ENCODE measurements around the gene ZNF354C.

The ZNF354C gene
- long read RNA-seq, result 0 reads

GRCh38 chr5:179060116-179061008 lies at the start of gene ZNF354C:
TSS of gene ZNF354C (plus strand) at chr5:179060373. CDS start at chr5:179062069, 1,696 bp downstream.
- 0 out of 2 replicates have a peak, but pooled peaks have one; percentile 36 for TF ChIP-seq GABPA (IDR thresholded peaks at IDR 0.05; ENCODE audit: low read depth)
- peak; percentile 67; the same call in 1 of the 2 replicates for TF ChIP-seq SPI1 (IDR thresholded peaks at IDR 0.05; ENCODE audit: borderline replicate concordance, low read depth)
- peak; percentile 68; the same call in 1 of the 2 replicates for TF ChIP-seq POLR2AphosphoS5 (IDR thresholded peaks at IDR 0.05; ENCODE audit: low read depth)
- no peak for TF ChIP-seq REST (IDR thresholded peaks at IDR 0.05; ENCODE audit: insufficient replicate concordance, low read depth)
- H3K27ac ChIP-seq (replicated peaks), result peak within 1 kb of the TSS; percentile 34
- no peaks in the 10 kb centered on the region for H3K27me3 ChIP-seq (ENCODE audit: insufficient read depth, poor library complexity, severe bottlenecking)
- H3K4me3 ChIP-seq (replicated peaks; ENCODE audit: insufficient read depth, low read length), result peak within 1 kb of the TSS; percentile 32
- peak; percentile 15 to 80 for DNase-seq (ENCODE audit: low read depth in 1 of 2, low spot score in 1 of 2)

GRCh38 chr5:179023528-179024189 lies 36.5 kb upstream of the ZNF354C start, which contains the start of gene ZNF879:
TSS of gene ZNF879 (plus strand) at chr5:179023804. CDS start at chr5:179025005, 1,201 bp downstream.
- Histone ChIP-seq H3K27ac (replicated peaks) (peak within 1 kb of the TSS; percentile 25; the same call in 1 of the 2 replicates), H3K4me3 (replicated peaks; ENCODE audit: insufficient read depth, low read length) (peak within 1 kb of the TSS; percentile 46), H3K27me3 (ENCODE audit: insufficient read depth, poor library complexity, severe bottlenecking) (no peaks in the 10 kb centered on the region)
- peak; percentile 54; the same call in 1 of the 2 replicates for TF ChIP-seq POLR2AphosphoS5 (IDR thresholded peaks at IDR 0.05; ENCODE audit: low read depth)
- peak; percentile 5; the same call in 1 of the 2 replicates for TF ChIP-seq SPI1 (IDR thresholded peaks at IDR 0.05; ENCODE audit: borderline replicate concordance, low read depth)
- TF ChIP-seq GABPA (IDR thresholded peaks at IDR 0.05; ENCODE audit: low read depth), result 0 out of 2 replicates have a peak, but pooled peaks have one; percentile 8
- TF ChIP-seq CTCF (IDR thresholded peaks at IDR 0.05; ENCODE audit: insufficient read depth, low read length), result no peak
- no peak for TF ChIP-seq REST (IDR thresholded peaks at IDR 0.05; ENCODE audit: insufficient replicate concordance, low read depth)
- DNase-seq (ENCODE audit: low read depth in 1 of 2, low spot score in 1 of 2), result peak; percentile 83 to 95

GRCh38 chr5:179033004-179033580 lies 27.1 kb upstream of the ZNF354C start:
- TF ChIP-seq POLR2AphosphoS5 (IDR thresholded peaks at IDR 0.05; ENCODE audit: low read depth), result no peak
- no peak for TF ChIP-seq GABPA (IDR thresholded peaks at IDR 0.05; ENCODE audit: low read depth)
- no peak for TF ChIP-seq REST (IDR thresholded peaks at IDR 0.05; ENCODE audit: insufficient replicate concordance, low read depth)
- TF ChIP-seq CTCF (IDR thresholded peaks at IDR 0.05; ENCODE audit: insufficient read depth, low read length), result no peak
- TF ChIP-seq SPI1 (IDR thresholded peaks at IDR 0.05; ENCODE audit: borderline replicate concordance, low read depth), result no peak
- Histone ChIP-seq H3K4me3 (replicated peaks; ENCODE audit: insufficient read depth, low read length) (no peak overlapping the region), H3K27ac (replicated peaks) (no peak overlapping the region), H3K27me3 (ENCODE audit: insufficient read depth, poor library complexity, severe bottlenecking) (no peaks in the 10 kb centered on the region)
- no peak for DNase-seq (ENCODE audit: low read depth in 1 of 2, low spot score in 1 of 2)
